ENCODE measurements around the gene LMX1A.

The LMX1A gene

DNA sequence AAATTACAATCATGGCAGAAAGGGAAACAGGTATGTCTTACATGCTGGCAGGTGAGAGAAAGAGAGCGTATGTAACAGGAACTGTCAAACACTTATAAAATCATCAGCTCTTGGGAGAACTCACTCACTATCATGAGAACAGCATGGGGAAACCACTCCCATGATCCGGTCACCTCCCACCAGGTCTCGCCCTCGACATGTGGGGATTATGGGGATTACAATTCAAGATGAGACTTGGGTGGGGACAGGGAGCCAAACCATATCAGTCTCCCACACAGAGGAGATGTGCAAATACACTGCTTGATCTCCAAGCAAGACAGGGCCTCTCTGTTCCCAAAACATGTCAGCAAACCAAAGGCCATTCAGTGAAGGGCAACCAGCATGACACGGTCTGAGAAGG is 27.4 kb downstream of the LMX1A start:
- Histone ChIP-seq H3K27ac (ENCODE audit: extremely low read depth, low read depth, low read length) (no peak overlapping the region), H3K36me3 (ENCODE audit: control insufficient read depth in 2 of 2, insufficient read depth in 1 of 2, low read length in 2 of 2) (no peaks in the 10 kb centered on the region), H3K9me3 (ENCODE audit: control insufficient read depth, insufficient read depth, low read depth, low read length) (no peaks in the 10 kb centered on the region), H3K4me1 (ENCODE audit: control insufficient read depth, insufficient read depth, low read length) (no peaks in the 10 kb centered on the region), H3K4me3 (ENCODE audit: low read depth, low read length) (no peak overlapping the region)
- TF ChIP-seq, protein P1, sequence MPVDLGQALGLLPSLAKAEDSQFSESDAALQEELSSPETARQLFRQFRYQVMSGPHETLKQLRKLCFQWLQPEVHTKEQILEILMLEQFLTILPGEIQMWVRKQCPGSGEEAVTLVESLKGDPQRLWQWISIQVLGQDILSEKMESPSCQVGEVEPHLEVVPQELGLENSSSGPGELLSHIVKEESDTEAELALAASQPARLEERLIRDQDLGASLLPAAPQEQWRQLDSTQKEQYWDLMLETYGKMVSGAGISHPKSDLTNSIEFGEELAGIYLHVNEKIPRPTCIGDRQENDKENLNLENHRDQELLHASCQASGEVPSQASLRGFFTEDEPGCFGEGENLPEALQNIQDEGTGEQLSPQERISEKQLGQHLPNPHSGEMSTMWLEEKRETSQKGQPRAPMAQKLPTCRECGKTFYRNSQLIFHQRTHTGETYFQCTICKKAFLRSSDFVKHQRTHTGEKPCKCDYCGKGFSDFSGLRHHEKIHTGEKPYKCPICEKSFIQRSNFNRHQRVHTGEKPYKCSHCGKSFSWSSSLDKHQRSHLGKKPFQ (tag by site-specific recombination; IDR thresholded peaks at IDR 0.05), result no peak
- TF ChIP-seq, protein P2, sequence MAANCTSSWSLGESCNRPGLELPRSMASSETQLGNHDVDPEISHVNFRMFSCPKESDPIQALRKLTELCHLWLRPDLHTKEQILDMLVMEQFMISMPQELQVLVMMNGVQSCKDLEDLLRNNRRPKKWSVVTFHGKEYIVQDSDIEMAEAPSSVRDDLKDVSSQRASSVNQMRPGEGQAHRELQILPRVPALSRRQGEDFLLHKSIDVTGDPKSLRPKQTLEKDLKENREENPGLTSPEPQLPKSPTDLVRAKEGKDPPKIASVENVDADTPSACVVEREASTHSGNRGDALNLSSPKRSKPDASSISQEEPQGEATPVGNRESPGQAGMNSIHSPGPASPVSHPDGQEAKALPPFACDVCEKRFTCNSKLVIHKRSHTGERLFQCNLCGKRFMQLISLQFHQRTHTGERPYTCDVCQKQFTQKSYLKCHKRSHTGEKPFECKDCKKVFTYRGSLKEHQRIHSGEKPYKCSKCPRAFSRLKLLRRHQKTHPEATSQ (tag by site-specific recombination; IDR thresholded peaks at IDR 0.05), result no peak
- TF ChIP-seq, protein P3, sequence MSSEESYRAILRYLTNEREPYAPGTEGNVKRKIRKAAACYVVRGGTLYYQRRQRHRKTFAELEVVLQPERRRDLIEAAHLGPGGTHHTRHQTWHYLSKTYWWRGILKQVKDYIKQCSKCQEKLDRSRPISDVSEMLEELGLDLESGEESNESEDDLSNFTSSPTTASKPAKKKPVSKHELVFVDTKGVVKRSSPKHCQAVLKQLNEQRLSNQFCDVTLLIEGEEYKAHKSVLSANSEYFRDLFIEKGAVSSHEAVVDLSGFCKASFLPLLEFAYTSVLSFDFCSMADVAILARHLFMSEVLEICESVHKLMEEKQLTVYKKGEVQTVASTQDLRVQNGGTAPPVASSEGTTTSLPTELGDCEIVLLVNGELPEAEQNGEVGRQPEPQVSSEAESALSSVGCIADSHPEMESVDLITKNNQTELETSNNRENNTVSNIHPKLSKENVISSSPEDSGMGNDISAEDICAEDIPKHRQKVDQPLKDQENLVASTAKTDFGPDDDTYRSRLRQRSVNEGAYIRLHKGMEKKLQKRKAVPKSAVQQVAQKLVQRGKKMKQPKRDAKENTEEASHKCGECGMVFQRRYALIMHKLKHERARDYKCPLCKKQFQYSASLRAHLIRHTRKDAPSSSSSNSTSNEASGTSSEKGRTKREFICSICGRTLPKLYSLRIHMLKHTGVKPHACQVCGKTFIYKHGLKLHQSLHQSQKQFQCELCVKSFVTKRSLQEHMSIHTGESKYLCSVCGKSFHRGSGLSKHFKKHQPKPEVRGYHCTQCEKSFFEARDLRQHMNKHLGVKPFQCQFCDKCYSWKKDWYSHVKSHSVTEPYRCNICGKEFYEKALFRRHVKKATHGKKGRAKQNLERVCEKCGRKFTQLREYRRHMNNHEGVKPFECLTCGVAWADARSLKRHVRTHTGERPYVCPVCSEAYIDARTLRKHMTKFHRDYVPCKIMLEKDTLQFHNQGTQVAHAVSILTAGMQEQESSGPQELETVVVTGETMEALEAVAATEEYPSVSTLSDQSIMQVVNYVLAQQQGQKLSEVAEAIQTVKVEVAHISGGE (tag by site-specific recombination; conservative IDR thresholded peaks at IDR 0.05; ENCODE audit: low read depth), result no peak
- TF ChIP-seq ZNF138 (tag by site-specific recombination; IDR thresholded peaks at IDR 0.05; ENCODE audit: borderline replicate concordance) (no peak), FEZF1 (tag by site-specific recombination; IDR thresholded peaks at IDR 0.05) (no peak), ZFP37 (tag by site-specific recombination; IDR thresholded peaks at IDR 0.05) (no peak), ZNF501 (tag by site-specific recombination; IDR thresholded peaks at IDR 0.05) (no peak), ZNF350 (tag by site-specific recombination; IDR thresholded peaks at IDR 0.05) (no peak), OSR2 (tag by site-specific recombination; IDR thresholded peaks at IDR 0.05) (no peak), HOXA7 (CRISPR knock-in tag; IDR thresholded peaks at IDR 0.05; ENCODE audit: borderline replicate concordance) (no peak), ZNF426 (tag by site-specific recombination; IDR thresholded peaks at IDR 0.05) (no peak), ZNF404 (tag by site-specific recombination; IDR thresholded peaks at IDR 0.05) (no peak)
- TF ChIP-seq, protein P4, sequence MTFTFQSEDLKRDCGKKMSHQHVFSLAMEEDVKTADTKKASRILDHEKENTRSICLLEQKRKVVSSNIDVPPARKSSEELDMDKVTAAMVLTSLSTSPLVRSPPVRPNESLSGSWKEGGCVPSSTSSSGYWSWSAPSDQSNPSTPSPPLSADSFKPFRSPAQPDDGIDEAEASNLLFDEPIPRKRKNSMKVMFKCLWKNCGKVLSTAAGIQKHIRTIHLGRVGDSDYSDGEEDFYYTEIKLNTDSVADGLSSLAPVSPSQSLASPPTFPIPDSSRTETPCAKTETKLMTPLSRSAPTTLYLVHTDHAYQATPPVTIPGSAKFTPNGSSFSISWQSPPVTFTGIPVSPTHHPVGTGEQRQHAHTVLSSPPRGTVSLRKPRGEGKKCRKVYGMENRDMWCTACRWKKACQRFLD (tag by site-specific recombination; IDR thresholded peaks at IDR 0.05), result no peak
- TF ChIP-seq, protein P5, sequence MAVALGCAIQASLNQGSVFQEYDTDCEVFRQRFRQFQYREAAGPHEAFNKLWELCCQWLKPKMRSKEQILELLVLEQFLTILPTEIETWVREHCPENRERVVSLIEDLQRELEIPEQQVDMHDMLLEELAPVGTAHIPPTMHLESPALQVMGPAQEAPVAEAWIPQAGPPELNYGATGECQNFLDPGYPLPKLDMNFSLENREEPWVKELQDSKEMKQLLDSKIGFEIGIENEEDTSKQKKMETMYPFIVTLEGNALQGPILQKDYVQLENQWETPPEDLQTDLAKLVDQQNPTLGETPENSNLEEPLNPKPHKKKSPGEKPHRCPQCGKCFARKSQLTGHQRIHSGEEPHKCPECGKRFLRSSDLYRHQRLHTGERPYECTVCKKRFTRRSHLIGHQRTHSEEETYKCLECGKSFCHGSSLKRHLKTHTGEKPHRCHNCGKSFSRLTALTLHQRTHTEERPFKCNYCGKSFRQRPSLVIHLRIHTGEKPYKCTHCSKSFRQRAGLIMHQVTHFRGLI (tag by site-specific recombination; IDR thresholded peaks at IDR 0.05), result no peak
- POLR2A ChIA-PET, result no interaction called here
- CTCF ChIA-PET, result interaction anchor here (0.6 to 0.9 kb wide), 2 partner anchors 24 to 184 kb away, joined by 3 read pairs; no protein-coding TSS in a partner anchor

DNA sequence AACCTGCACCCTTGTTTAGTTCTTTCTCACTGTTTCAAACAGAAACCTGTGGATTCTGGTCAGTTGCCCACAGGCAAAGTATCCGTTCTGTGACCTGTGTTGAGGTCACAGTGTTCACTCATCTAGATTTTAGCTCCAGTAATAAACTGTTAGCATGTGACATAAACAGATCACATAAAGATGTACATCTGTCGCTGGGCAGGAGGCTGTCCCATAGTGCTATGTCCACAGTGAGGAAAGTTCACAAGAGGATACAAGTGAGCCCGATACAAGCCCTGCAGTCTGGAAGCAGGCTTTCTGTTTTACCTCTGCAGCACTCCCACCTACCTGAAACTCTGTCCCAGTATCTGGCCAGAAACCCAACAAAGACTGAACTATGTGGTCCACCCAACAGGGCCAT is 28.4 kb downstream of the LMX1A start:
- H3K4me1 ChIP-seq (ENCODE audit: control insufficient read depth, insufficient read depth, low read length), result no peaks in the 10 kb centered on the region
- no peaks in the 10 kb centered on the region for H3K9me3 ChIP-seq (ENCODE audit: control insufficient read depth, insufficient read depth, low read depth, low read length)
- H3K4me3 ChIP-seq (ENCODE audit: low read depth, low read length), result no peak overlapping the region
- no peak overlapping the region for H3K27ac ChIP-seq (ENCODE audit: extremely low read depth, low read depth, low read length)
- ChIA-PET POLR2A (no interaction called here), CTCF (interaction anchor here (1.3 kb wide), 1 partner anchor 14 kb away, joined by 4 read pairs; no protein-coding TSS in a partner anchor)
- H3K36me3 ChIP-seq (ENCODE audit: control insufficient read depth in 2 of 2, insufficient read depth in 1 of 2, low read length in 2 of 2), result no peaks in the 10 kb centered on the region
- TF ChIP-seq ZNF514 (tag by site-specific recombination; IDR thresholded peaks at IDR 0.05) (no peak), ZNF777 (tag by site-specific recombination; IDR thresholded peaks at IDR 0.05; ENCODE audit: borderline replicate concordance) (no peak), GLIS1 (tag by site-specific recombination; IDR thresholded peaks at IDR 0.05) (no peak), ZNF114 (tag by site-specific recombination; IDR thresholded peaks at IDR 0.05) (no peak), ZNF670 (tag by site-specific recombination; IDR thresholded peaks at IDR 0.05; ENCODE audit: low read depth) (no peak), ZBTB1 (tag by site-specific recombination; IDR thresholded peaks at IDR 0.05) (no peak), ZNF610 (tag by site-specific recombination; IDR thresholded peaks at IDR 0.05; ENCODE audit: borderline replicate concordance) (no peak), MYNN (tag by site-specific recombination; IDR thresholded peaks at IDR 0.05; ENCODE audit: borderline replicate concordance) (no peak), HOXD13 (CRISPR knock-in tag; IDR thresholded peaks at IDR 0.05; ENCODE audit: borderline replicate concordance) (no peak), ZNF792 (tag by site-specific recombination; IDR thresholded peaks at IDR 0.05) (no peak)
- TF ChIP-seq, protein P6, sequence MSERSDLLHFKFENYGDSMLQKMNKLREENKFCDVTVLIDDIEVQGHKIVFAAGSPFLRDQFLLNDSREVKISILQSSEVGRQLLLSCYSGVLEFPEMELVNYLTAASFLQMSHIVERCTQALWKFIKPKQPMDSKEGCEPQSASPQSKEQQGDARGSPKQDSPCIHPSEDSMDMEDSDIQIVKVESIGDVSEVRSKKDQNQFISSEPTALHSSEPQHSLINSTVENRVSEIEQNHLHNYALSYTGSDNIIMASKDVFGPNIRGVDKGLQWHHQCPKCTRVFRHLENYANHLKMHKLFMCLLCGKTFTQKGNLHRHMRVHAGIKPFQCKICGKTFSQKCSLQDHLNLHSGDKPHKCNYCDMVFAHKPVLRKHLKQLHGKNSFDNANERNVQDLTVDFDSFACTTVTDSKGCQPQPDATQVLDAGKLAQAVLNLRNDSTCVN (tag by site-specific recombination; optimal IDR thresholded peaks at IDR 0.05), result no peak

All from HEK293 (cell line).